Endothelial cell of umbilical vein (primary cell): ENCODE measurements around the gene SERPINE3. TPM values are rescaled to one million over a fixed set of nuclear protein-coding genes. Genes with fewer than 3 reads are reported as not detected.

Experiments
- BruUV-seq: library from RNA; stranded (reverse); fragments of 400-500 nt; replicated peaks from 2 replicates; lab custom pipeline; 2021; lab: Mats Ljungman, UMichigan
- CTCF ChIA-PET: fragments of 300-600, 350-600 bp; sonication (Branson Sonifier 250); formaldehyde crosslinking; loops from one replicate; lab custom pipeline; 2021; ENCODE audit warnings: antibody characterized with exemption, inconsistent platforms; lab: Charles Lee
- POLR2A ChIA-PET: fragments of 300-600, 350-600 bp; sonication (Branson Sonifier 250); formaldehyde crosslinking; loops from one replicate; lab custom pipeline; 2021; ENCODE audit warnings: antibody characterized with exemption, inconsistent platforms; lab: Charles Lee
- DNase-seq: peaks from one replicate; pipeline ENCODE4 v3.0.0-alpha.2; 2011; ENCODE audit warnings: low read depth, low spot score
- FAIRE-seq: peaks from 2 replicates; lab custom pipeline; 2011; peaks lifted over from hg19 to GRCh38; lab: Jason Lieb, UNC
- H2AFZ ChIP-seq: 2 replicates; pipeline ENCODE4 v1.6.0; 2012; ENCODE audit warnings: low read depth, low read length, control low read depth, inconsistent platforms
- H3K27ac ChIP-seq: 2 replicates; pipeline ENCODE4 v1.5.1; 2011; ENCODE audit warnings: low read depth, mild to moderate bottlenecking, control low read depth, low read length, moderate library complexity; ENCODE audit not compliant: insufficient read depth
- H3K27me3 ChIP-seq, 2 experiments: 2 replicates each; pipeline versions ENCODE4 v1.6.0 to v1.6.1; 2011; ENCODE audit warnings: low read length in 2 of 2, mixed read lengths in 1 of 2; ENCODE audit not compliant: control insufficient read depth in 2 of 2, insufficient read depth in 2 of 2
- H3K36me3 ChIP-seq, 2 experiments: 2 replicates in 1 of 2; 3 replicates in 1 of 2; pipeline ENCODE4 v1.5.1; 2011; ENCODE audit warnings: low read length in 2 of 2, mild to moderate bottlenecking in 1 of 2, moderate library complexity in 1 of 2; ENCODE audit not compliant: control insufficient read depth in 2 of 2, insufficient read depth in 2 of 2; ENCODE audit errors: extremely low read depth in 1 of 2
- H3K4me1 ChIP-seq: 3 replicates; pipeline ENCODE4 v1.5.1; 2011; ENCODE audit warnings: mild to moderate bottlenecking, low read length; ENCODE audit not compliant: control insufficient read depth, insufficient read depth; ENCODE audit errors: extremely low read depth
- H3K4me2 ChIP-seq: 2 replicates; pipeline ENCODE4 v1.6.1; 2011; ENCODE audit warnings: low read length, control low read depth, mixed read lengths; ENCODE audit not compliant: insufficient read depth
- H3K4me3 ChIP-seq, 3 experiments: fragments of 200-600 bp in 1 of 3; sonication (generic), shearing (Covaris generic) in 1 of 3; replicated peaks in 1 of 3; 2 replicates each; pipeline ENCODE4 v1.5.1; 2011 to 2016; ENCODE audit warnings: control low read depth in 3 of 3, low read length in 3 of 3, mild to moderate bottlenecking in 2 of 3, inconsistent platforms in 1 of 3, low read depth in 1 of 3, moderate library complexity in 1 of 3; ENCODE audit not compliant: insufficient read depth in 1 of 3
- H3K79me2 ChIP-seq: 2 replicates; pipeline ENCODE4 v1.6.0; 2012; ENCODE audit warnings: low read length, inconsistent platforms; ENCODE audit not compliant: control insufficient read depth, insufficient read depth
- H3K9ac ChIP-seq: replicated peaks from 2 replicates; pipeline ENCODE3; 2011; ENCODE audit warnings: low read length, control low read depth; ENCODE audit not compliant: insufficient read depth; ENCODE audit errors: extremely low read depth
- H3K9me1 ChIP-seq: replicated peaks from 3 replicates; pipeline ENCODE4 v1.6.0; 2011; ENCODE audit warnings: mild to moderate bottlenecking, low read length; ENCODE audit not compliant: control insufficient read depth, insufficient read depth; ENCODE audit errors: extremely low read depth
- H3K9me3 ChIP-seq: replicated peaks from 2 replicates; pipeline ENCODE4 v1.5.1; 2012; ENCODE audit warnings: low read length, inconsistent platforms; ENCODE audit not compliant: control insufficient read depth, insufficient read depth
- H4K20me1 ChIP-seq: replicated peaks from 2 replicates; pipeline ENCODE3; 2011; ENCODE audit warnings: mild to moderate bottlenecking, low read length; ENCODE audit not compliant: control insufficient read depth, insufficient read depth; ENCODE audit errors: extremely low read depth
- CTCF ChIP-seq, 2 donors: IDR thresholded peaks; 1 replicate in 1 of 2; 2 replicates in 1 of 2; pipeline ENCODE4 v1.5.1; 2011; ENCODE audit warnings: low read length in 2 of 2, mild to moderate bottlenecking in 2 of 2, moderate library complexity in 2 of 2, control low read depth in 1 of 2, inconsistent platforms in 1 of 2, low read depth in 1 of 2; ENCODE audit not compliant: insufficient read depth in 1 of 2; ENCODE audit errors: extremely low read depth in 1 of 2
- EZH2 ChIP-seq: IDR thresholded peaks from 2 replicates; pipeline ENCODE4 v1.6.1; 2012; ENCODE audit warnings: borderline replicate concordance, low read depth, mild to moderate bottlenecking, moderate library complexity, low read length, inconsistent platforms; ENCODE audit not compliant: severe bottlenecking
- FOS ChIP-seq: IDR thresholded peaks from 2 replicates; pipeline ENCODE4 v1.6.1; 2011; ENCODE audit warnings: mild to moderate bottlenecking, low read length, moderate library complexity, borderline replicate concordance; ENCODE audit not compliant: insufficient read depth
- GATA2 ChIP-seq: IDR thresholded peaks from 2 replicates; pipeline ENCODE4 v1.7.0; 2011; ENCODE audit warnings: low read depth, mild to moderate bottlenecking, moderate library complexity, mixed read lengths, low read length; ENCODE audit not compliant: insufficient read length, insufficient read depth
- JUN ChIP-seq: IDR thresholded peaks from 2 replicates; pipeline ENCODE4 v1.6.1; 2011; ENCODE audit warnings: borderline replicate concordance, low read depth; ENCODE audit not compliant: insufficient read length, insufficient read depth
- MAX ChIP-seq: IDR thresholded peaks from 2 replicates; pipeline ENCODE4 v1.6.1; 2011; ENCODE audit not compliant: insufficient read depth, insufficient read length
- MYC ChIP-seq: IDR thresholded peaks from one replicate; pipeline ENCODE4 v1.6.1; 2011; ENCODE audit warnings: mild to moderate bottlenecking, low read depth, low read length
- POLR2A ChIP-seq: IDR thresholded peaks from 2 replicates; pipeline ENCODE4 v1.6.1; 2012; ENCODE audit warnings: low read depth, mild to moderate bottlenecking, control low read depth, low read length
- POLR2AphosphoS5 ChIP-seq: IDR thresholded peaks from 2 replicates; pipeline ENCODE4 v1.6.1; 2012; ENCODE audit warnings: low read depth, mild to moderate bottlenecking, control low read depth, low read length, moderate library complexity; ENCODE audit not compliant: insufficient read depth
- dilution Hi-C: fragments of 300-500 bp; cut with MboI; formaldehyde crosslinking; loops from one replicate; pipeline ENCODE4 v1.15.0; 2019; ENCODE audit warnings: low sequenced_read_pairs; ENCODE audit not compliant: extremely low pct_ligation_motif_present
- intact Hi-C: fragments of 100-400 bp; cut with micrococcal nuclease; formaldehyde crosslinking; loops from one replicate; pipeline ENCODE4 v1.10.0; 2022
- polyA plus RNA-seq, 4 experiments: library from polyadenylated mRNA; depleted of rRNA in 3 of 4; stranded (reverse) in 3 of 4; unstranded in 1 of 4; fragments of >200 nt; gene quantifications; 2 replicates each; pipeline versions ENCODE4 v1.2.1 to v1.2.3, GENCODE V29; 2011 to 2012; ENCODE audit warnings: missing spikeins in 1 of 4
- total RNA-seq: library from RNA; stranded (reverse); gene quantifications from 2 replicates; pipeline ENCODE4 v1.2.3, GENCODE V29; 2021

SERPINE3 gene
- total and polyA plus RNA-seq, 2 donors (not counting 3 experiments of a cell fraction or from before 2014, with no cell fraction given): not detected

GRCh38 chr13:51333826-51334225 lies 5.7 kb upstream of the SERPINE3 start:
- CTCF ChIA-PET: interaction anchor here (2.1 kb wide), 1 partner anchor 48 kb away, joined by 8 read pairs; no protein-coding TSS in a partner anchor
- FAIRE-seq (no peak), DNase-seq (no peak)
- Histone ChIP-seq H3K27me3 (peaks cover 0 to 3% of the 10 kb centered on the region in 2 experiments), H3K9ac (no peak overlapping the region), H3K9me3 (no peaks in the 10 kb centered on the region), H4K20me1 (no peaks in the 10 kb centered on the region), H3K36me3 (no peaks in the 10 kb centered on the region), H2AFZ (no peak overlapping the region), H3K9me1 (no peaks in the 10 kb centered on the region), H3K4me3 (no peak overlapping the region), H3K27ac (no peak overlapping the region), H3K79me2 (no peaks in the 10 kb centered on the region), H3K4me2 (no peak overlapping the region), H3K4me1 (no peaks in the 10 kb centered on the region)
- BruUV-seq: no TSS peak
- POLR2A ChIA-PET: no interaction called here
- TF ChIP-seq FOS (no peak), POLR2AphosphoS5 (no peak), JUN (no peak), EZH2 (no peak), MAX (no peak), CTCF (IDR thresholded peaks at IDR 0.05; ENCODE audit: extremely low read depth in 1 of 2, insufficient read depth in 1 of 2, low read depth in 1 of 2, low read length in 2 of 2) (no peak), MYC (no peak), GATA2 (no peak), POLR2A (no peak)
- dilution Hi-C loops: no loop called here
- intact Hi-C loops: no loop called here
